CD4-positive, alpha-beta T cell treated with Interleukin-12 subunit alpha and Interleukin-12 subunit beta, for 1 hour (primary cell): ENCODE data around the gene TBCEL.

Source experiments
- DNase-seq: peaks from one replicate; pipeline ENCODE4 v3.0.0-alpha.2; 2020

Gene TBCEL

GRCh38 chr11:121067026-121067425, 43.1 kb downstream of the TBCEL start:
- DNase-seq, result no peak

- DNase-seq, result no peak
These were observed 43.6 kb downstream of the TBCEL start for GRCh38 chr11:121067453-121067852.

GRCh38 chr11:121067962-121068647, 44.2 kb downstream of the TBCEL start:
- DNase-seq, result no peak

GRCh38 chr11:121068787-121069186, 44.9 kb downstream of the TBCEL start:
- no peak for DNase-seq

- DNase-seq, result no peak
These were observed 47.3 kb downstream of the TBCEL start for GRCh38 chr11:121070951-121071845.

GRCh38 chr11:121071846-121072450, 48.0 kb downstream of the TBCEL start:
- DNase-seq, result no peak

- no peak for DNase-seq
These were observed 57.4 kb downstream of the TBCEL start for GRCh38 chr11:121081321-121081720.

GRCh38 chr11:121082219-121082618, 58.3 kb downstream of the TBCEL start:
- DNase-seq, result no peak

GRCh38 chr11:121082670-121083069, 58.8 kb downstream of the TBCEL start:
- no peak for DNase-seq

- no peak for DNase-seq
These were observed 63.0 kb downstream of the TBCEL start for GRCh38 chr11:121086866-121087265.

- DNase-seq, result no peak
These were observed 65.7 kb downstream of the TBCEL start for GRCh38 chr11:121089566-121089965.

- no peak for DNase-seq
These were observed 66.3 kb downstream of the TBCEL start for GRCh38 chr11:121090145-121090721.

- no peak for DNase-seq
These were observed 67.7 kb downstream of the TBCEL start for GRCh38 chr11:121091492-121092152.

- DNase-seq, result no peak
These were observed 71.7 kb downstream of the TBCEL start for GRCh38 chr11:121095561-121095960.

- no peak for DNase-seq
These were observed 75.5 kb downstream of the TBCEL start for GRCh38 chr11:121099364-121099763.

GRCh38 chr11:121099885-121100284, 76.0 kb downstream of the TBCEL start:
- no peak for DNase-seq

- DNase-seq, result no peak
These were observed 77.0 kb downstream of the TBCEL start, which contains the start of gene TECTA for GRCh38 chr11:121100943-121101342. Gene TECTA, plus strand, starts transcription at chr11:121101243. Its CDS starts 1,423 bp downstream, at chr11:121102666.

GRCh38 chr11:121104312-121104762, 80.4 kb downstream of the TBCEL start:
- no peak for DNase-seq

GRCh38 chr11:121105063-121105480, 81.2 kb downstream of the TBCEL start:
- DNase-seq, result no peak

- DNase-seq, result no peak
These were observed 81.7 kb downstream of the TBCEL start for GRCh38 chr11:121105481-121106195.

GRCh38 chr11:121106812-121107211, 82.9 kb downstream of the TBCEL start:
- no peak for DNase-seq

- DNase-seq, result no peak
These were observed 84.5 kb downstream of the TBCEL start for GRCh38 chr11:121108413-121108812.
